Measurements from ENCODE around the gene PALM3. TPM values are rescaled to one million over a fixed set of nuclear protein-coding genes. Genes with fewer than 3 reads are reported as not detected.

The PALM3 gene
- total RNA-seq, 2 experiments from 2014 or later = 0.09 TPM; not detected in 1

DNA sequence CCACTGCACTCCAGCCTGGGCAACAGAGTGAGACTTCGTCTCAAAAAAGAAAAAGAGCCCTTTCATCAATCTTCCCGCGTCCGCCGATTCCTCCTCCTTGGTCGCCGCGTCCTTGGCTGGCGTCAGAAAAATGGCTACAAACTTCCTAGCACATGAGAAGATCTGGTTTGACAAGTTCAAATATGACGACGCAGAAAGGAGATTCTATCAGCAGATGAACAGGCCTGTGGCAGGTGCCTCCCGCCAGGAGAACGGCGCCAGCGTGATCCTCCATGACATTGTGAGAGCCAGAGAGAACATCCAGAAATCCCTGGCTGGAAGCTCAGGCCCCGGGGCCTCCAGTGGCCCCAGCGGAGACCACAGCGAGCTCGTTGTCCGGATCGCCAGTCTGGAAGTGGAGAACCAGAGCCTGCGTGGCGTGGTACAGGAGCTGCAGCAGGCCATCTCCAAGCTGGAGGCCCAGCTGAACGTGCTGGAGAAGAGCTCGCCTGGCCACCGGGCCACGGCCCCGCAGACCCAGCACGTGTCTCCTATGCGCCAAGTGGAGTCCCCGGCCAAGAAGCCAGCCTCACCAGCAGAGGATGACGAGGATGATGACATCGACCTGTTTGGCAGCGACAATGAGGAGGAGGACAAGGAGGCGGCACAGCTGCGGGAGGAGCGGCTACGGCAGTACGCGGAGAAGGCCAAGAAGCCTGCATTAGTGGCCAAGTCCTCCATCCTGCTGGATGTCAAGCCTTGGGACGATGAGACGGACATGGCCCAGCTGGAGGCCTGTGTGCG is 8.6 kb upstream of the PALM3 start:
- DNase-seq (ENCODE audit: low spot score) = no peak
- H3K4me1 ChIP-seq (ENCODE audit: insufficient read depth, low read length, poor library complexity, severe bottlenecking) = peaks cover 26% of the 10 kb centered on the region
- TF ChIP-seq EZH2phosphoT487 (IDR thresholded peaks at IDR 0.05; ENCODE audit: borderline replicate concordance, low read depth, low read length) = no peak
- TF ChIP-seq, protein P1, sequence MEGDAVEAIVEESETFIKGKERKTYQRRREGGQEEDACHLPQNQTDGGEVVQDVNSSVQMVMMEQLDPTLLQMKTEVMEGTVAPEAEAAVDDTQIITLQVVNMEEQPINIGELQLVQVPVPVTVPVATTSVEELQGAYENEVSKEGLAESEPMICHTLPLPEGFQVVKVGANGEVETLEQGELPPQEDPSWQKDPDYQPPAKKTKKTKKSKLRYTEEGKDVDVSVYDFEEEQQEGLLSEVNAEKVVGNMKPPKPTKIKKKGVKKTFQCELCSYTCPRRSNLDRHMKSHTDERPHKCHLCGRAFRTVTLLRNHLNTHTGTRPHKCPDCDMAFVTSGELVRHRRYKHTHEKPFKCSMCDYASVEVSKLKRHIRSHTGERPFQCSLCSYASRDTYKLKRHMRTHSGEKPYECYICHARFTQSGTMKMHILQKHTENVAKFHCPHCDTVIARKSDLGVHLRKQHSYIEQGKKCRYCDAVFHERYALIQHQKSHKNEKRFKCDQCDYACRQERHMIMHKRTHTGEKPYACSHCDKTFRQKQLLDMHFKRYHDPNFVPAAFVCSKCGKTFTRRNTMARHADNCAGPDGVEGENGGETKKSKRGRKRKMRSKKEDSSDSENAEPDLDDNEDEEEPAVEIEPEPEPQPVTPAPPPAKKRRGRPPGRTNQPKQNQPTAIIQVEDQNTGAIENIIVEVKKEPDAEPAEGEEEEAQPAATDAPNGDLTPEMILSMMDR (conservative IDR thresholded peaks at IDR 0.05; ENCODE audit: low read length) = no peak
- H3K27ac ChIP-seq (ENCODE audit: low read depth, low read length, poor library complexity, severe bottlenecking) = no peak overlapping the region
- no peak overlapping the region for H3K4me2 ChIP-seq (ENCODE audit: low read length)
- BruUV-seq (replicated peaks) = no TSS peak
- intact Hi-C loops (cut with micrococcal nuclease; ENCODE audit: unreplicated experiment) = loop anchor here (10.0 kb wide), 1 partner anchor 476 kb away; no protein-coding TSS in a partner anchor
- H3K79me2 ChIP-seq (ENCODE audit: insufficient read depth, low read depth, low read length) = no peaks in the 10 kb centered on the region
- POLR2A ChIA-PET = no interaction called here
- no peaks in the 10 kb centered on the region for H3K36me3 ChIP-seq (ENCODE audit: insufficient read depth, low read length)
- CTCF ChIA-PET (ENCODE audit: unreplicated experiment) = no interaction called here
- H3K9me2 ChIP-seq (ENCODE audit: insufficient read depth, low read length) = no peaks in the 10 kb centered on the region
- H4K20me1 ChIP-seq (ENCODE audit: insufficient read depth, low read length) = no peaks in the 10 kb centered on the region
- no peak overlapping the region for H2AFZ ChIP-seq (ENCODE audit: low read length)
- H3K9me3 ChIP-seq (ENCODE audit: low read length) = no peaks in the 10 kb centered on the region
- H3K4me3 ChIP-seq (ENCODE audit: low read depth, low read length, poor library complexity, severe bottlenecking) = no peak overlapping the region

DNA sequence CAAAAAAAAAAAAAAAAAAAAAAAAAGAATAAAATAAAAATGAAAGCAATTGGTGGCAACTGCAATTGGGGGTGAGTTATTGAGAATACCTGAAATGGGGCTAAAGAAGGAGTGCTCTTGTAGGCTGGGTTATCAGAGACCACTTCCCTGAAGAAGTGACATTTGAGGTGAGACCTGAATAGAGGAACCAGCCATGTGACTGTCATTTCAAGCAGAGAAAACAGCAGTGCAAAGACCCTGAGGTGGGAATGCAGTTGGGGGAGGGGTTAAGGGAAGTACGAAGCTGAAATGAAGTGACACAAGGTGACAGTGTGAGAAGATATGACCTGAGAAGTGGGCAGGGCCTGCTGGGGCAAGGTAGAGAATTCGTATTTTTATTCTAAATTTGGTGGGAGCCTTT is 4.3 kb upstream of the PALM3 start:
- DNase-seq (ENCODE audit: low spot score) = no peak
- ChIA-PET CTCF (ENCODE audit: unreplicated experiment) (no interaction called here), POLR2A (no interaction called here)
- Histone ChIP-seq H3K9me3 (ENCODE audit: low read length) (no peaks in the 10 kb centered on the region), H3K27ac (ENCODE audit: low read depth, low read length, poor library complexity, severe bottlenecking) (no peak overlapping the region), H2AFZ (ENCODE audit: low read length) (no peak overlapping the region), H3K4me2 (ENCODE audit: low read length) (no peak overlapping the region), H3K36me3 (ENCODE audit: insufficient read depth, low read length) (no peaks in the 10 kb centered on the region), H3K4me1 (ENCODE audit: insufficient read depth, low read length, poor library complexity, severe bottlenecking) (no peaks in the 10 kb centered on the region), H3K9me2 (ENCODE audit: insufficient read depth, low read length) (no peaks in the 10 kb centered on the region), H3K4me3 (ENCODE audit: low read depth, low read length, poor library complexity, severe bottlenecking) (no peak overlapping the region), H4K20me1 (ENCODE audit: insufficient read depth, low read length) (no peaks in the 10 kb centered on the region), H3K79me2 (ENCODE audit: insufficient read depth, low read depth, low read length) (no peaks in the 10 kb centered on the region)
- intact Hi-C loops (cut with micrococcal nuclease; ENCODE audit: unreplicated experiment) = no loop called here
- TF ChIP-seq EZH2phosphoT487 (IDR thresholded peaks at IDR 0.05; ENCODE audit: borderline replicate concordance, low read depth, low read length) = no peak
- TF ChIP-seq, protein P1 (conservative IDR thresholded peaks at IDR 0.05; ENCODE audit: low read length) = no peak
- BruUV-seq (replicated peaks) = no TSS peak

DNA sequence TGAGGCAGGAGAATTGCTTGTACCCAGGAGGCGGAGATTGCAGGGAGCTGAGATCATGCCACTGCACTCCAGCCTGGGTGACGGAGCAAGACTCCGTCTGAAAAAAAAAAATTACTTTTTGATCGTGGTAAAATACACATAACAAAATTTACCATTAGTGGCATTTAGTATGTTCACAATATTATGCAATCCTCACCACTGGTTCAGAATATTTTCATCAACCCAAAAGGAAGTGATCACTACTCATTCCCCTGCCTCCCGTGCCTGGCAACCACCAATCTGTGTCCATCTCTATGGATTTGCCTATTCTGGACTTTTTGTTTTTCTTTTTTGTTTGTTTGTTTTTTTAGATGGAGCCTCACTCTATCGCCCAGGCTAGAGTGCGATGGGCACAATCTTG is 1.2 kb upstream of the PALM3 start:
- Histone ChIP-seq H3K36me3 (ENCODE audit: insufficient read depth, low read length) (no peaks in the 10 kb centered on the region), H3K4me3 (ENCODE audit: low read depth, low read length, poor library complexity, severe bottlenecking) (no peak overlapping the region), H3K4me2 (ENCODE audit: low read length) (no peak overlapping the region), H3K4me1 (ENCODE audit: insufficient read depth, low read length, poor library complexity, severe bottlenecking) (peaks cover 6% of the 10 kb centered on the region), H3K9me3 (ENCODE audit: low read length) (no peaks in the 10 kb centered on the region), H3K27ac (ENCODE audit: low read depth, low read length, poor library complexity, severe bottlenecking) (no peak overlapping the region), H3K9me2 (ENCODE audit: insufficient read depth, low read length) (no peaks in the 10 kb centered on the region), H2AFZ (ENCODE audit: low read length) (no peak overlapping the region), H3K79me2 (ENCODE audit: insufficient read depth, low read depth, low read length) (no peaks in the 10 kb centered on the region), H4K20me1 (ENCODE audit: insufficient read depth, low read length) (no peaks in the 10 kb centered on the region)
- CTCF ChIA-PET (ENCODE audit: unreplicated experiment) = no interaction called here
- POLR2A ChIA-PET = no interaction called here
- intact Hi-C loops (cut with micrococcal nuclease; ENCODE audit: unreplicated experiment) = no loop called here
- no peak for DNase-seq (ENCODE audit: low spot score)
- BruUV-seq (replicated peaks) = no TSS peak
- TF ChIP-seq, protein P1 (conservative IDR thresholded peaks at IDR 0.05; ENCODE audit: low read length) = no peak
- no peak for TF ChIP-seq EZH2phosphoT487 (IDR thresholded peaks at IDR 0.05; ENCODE audit: borderline replicate concordance, low read depth, low read length)

Data from OCI-LY7 (cell line).